PC-3 (cell line): ENCODE data around the gene RAB11FIP4. TPM values are rescaled to one million over a fixed set of nuclear protein-coding genes. Genes with fewer than 3 reads are reported as not detected.

Source experiments
- ATAC-seq: fragments of 200-7000 bp; cut with Tn5 transposase; 2 replicates; pipeline ENCODE4 v1.9.1; 2020; ENCODE audit warnings: mild to moderate bottlenecking, moderate library complexity
- BruUV-seq: library from RNA; stranded (reverse); fragments of 400-500 nt; replicated peaks from 2 replicates; lab custom pipeline; 2021; lab: Mats Ljungman, UMichigan
- CTCF ChIA-PET: fragments of 300-600 bp; sonication (Branson Sonifier 250); formaldehyde crosslinking; loops from one replicate; lab custom pipeline; 2022; ENCODE audit warnings: antibody characterized with exemption; lab: Charles Lee
- POLR2A ChIA-PET: fragments of 300-600 bp; sonication (Branson Sonifier 250); formaldehyde crosslinking; loops from one replicate; lab custom pipeline; 2022; ENCODE audit warnings: antibody characterized with exemption; ENCODE audit not compliant: unreplicated experiment; lab: Charles Lee
- DNase-seq: peaks from one replicate; pipeline ENCODE4 v3.0.0-alpha.2; 2015
- H2AFZ ChIP-seq: fragments of 300-600 bp; sonication (generic); 2 replicates; pipeline ENCODE4 v1.6.0; 2016; ENCODE audit warnings: antibody characterized with exemption, low read length
- H3F3A ChIP-seq: fragments of 300-600 bp; sonication (generic); one replicate; pipeline ENCODE4 v1.6.0; 2017; ENCODE audit warnings: antibody characterized with exemption, low read length, control low read depth, mild to moderate bottlenecking; ENCODE audit not compliant: unreplicated experiment
- H3K27ac ChIP-seq: fragments of 300-600 bp; sonication (generic); 2 replicates; pipeline ENCODE4 v1.5.1; 2016; ENCODE audit warnings: mild to moderate bottlenecking, low read length
- H3K27me3 ChIP-seq: fragments of 300-600 bp; sonication (generic); 2 replicates; pipeline ENCODE4 v1.6.1; 2016; ENCODE audit warnings: low read length, mixed read lengths
- H3K36me3 ChIP-seq: fragments of 300-600 bp; sonication (generic); 2 replicates; pipeline ENCODE4 v1.6.1; 2016; ENCODE audit warnings: low read depth, mixed run types, low read length, mixed read lengths
- H3K4me1 ChIP-seq: fragments of 300-600 bp; sonication (generic); 2 replicates; pipeline ENCODE4 v1.5.1; 2016; ENCODE audit warnings: low read length; ENCODE audit not compliant: insufficient read depth
- H3K4me2 ChIP-seq: fragments of 300-600 bp; sonication (generic); 2 replicates; pipeline ENCODE4 v1.6.0; 2016; ENCODE audit warnings: low read length
- H3K4me3 ChIP-seq: fragments of 300-600 bp; sonication (generic); 2 replicates; pipeline ENCODE4 v1.5.1; 2016; ENCODE audit warnings: mild to moderate bottlenecking, low read length, mixed read lengths
- H3K79me2 ChIP-seq: fragments of 300-600 bp; sonication (generic); 2 replicates; pipeline ENCODE4 v1.6.1; 2017; ENCODE audit warnings: low read length, mixed read lengths
- H3K9ac ChIP-seq: fragments of 300-600 bp; sonication (generic); 2 replicates; pipeline ENCODE4 v1.6.0; 2016; ENCODE audit warnings: mild to moderate bottlenecking, low read length
- H3K9me2 ChIP-seq: fragments of 300-600 bp; sonication (generic); replicated peaks from 2 replicates; pipeline ENCODE4 v1.6.1; 2016; ENCODE audit warnings: mixed run types, low read length, mixed read lengths
- H3K9me3 ChIP-seq: fragments of 300-600 bp; sonication (generic); 2 replicates; pipeline ENCODE4 v1.6.1; 2016; ENCODE audit warnings: low read length, mixed read lengths
- H4K20me1 ChIP-seq: fragments of 300-600 bp; sonication (generic); 2 replicates; pipeline ENCODE4 v1.6.1; 2016; ENCODE audit warnings: low read length, mixed read lengths
- EZH2 ChIP-seq: fragments of 300-600 bp; sonication (generic); IDR thresholded peaks from one replicate; pipeline ENCODE4 v1.6.1; 2017; ENCODE audit warnings: antibody characterized with exemption, mild to moderate bottlenecking, low read length; ENCODE audit not compliant: unreplicated experiment
- EZH2phosphoT487 ChIP-seq: fragments of 300-600 bp; sonication (generic); IDR thresholded peaks from 2 replicates; pipeline ENCODE4 v1.6.1; 2018; ENCODE audit warnings: mild to moderate bottlenecking, antibody characterized with exemption, low read length, borderline replicate concordance
- intact Hi-C: fragments of 100-400 bp; cut with micrococcal nuclease; formaldehyde crosslinking; loops from 2 replicates; pipeline ENCODE4 v1.9.0; 2023
- total RNA-seq: library from RNA; depleted of rRNA; stranded (reverse); fragments of >200 nt; gene quantifications from 2 replicates; pipeline ENCODE4 v1.2.3, GENCODE V29; 2014
- TF ChIP-seq, protein P1 (sequence below): fragments of 300-600 bp; sonication (generic); conservative IDR thresholded peaks from 2 replicates; pipeline ENCODE4 v1.5.1; 2017; ENCODE audit warnings: antibody characterized with exemption, low read depth, mild to moderate bottlenecking, low read length

RAB11FIP4 gene
- total RNA-seq, 1 experiment from 2014 or later = 4.2 TPM

DNA sequence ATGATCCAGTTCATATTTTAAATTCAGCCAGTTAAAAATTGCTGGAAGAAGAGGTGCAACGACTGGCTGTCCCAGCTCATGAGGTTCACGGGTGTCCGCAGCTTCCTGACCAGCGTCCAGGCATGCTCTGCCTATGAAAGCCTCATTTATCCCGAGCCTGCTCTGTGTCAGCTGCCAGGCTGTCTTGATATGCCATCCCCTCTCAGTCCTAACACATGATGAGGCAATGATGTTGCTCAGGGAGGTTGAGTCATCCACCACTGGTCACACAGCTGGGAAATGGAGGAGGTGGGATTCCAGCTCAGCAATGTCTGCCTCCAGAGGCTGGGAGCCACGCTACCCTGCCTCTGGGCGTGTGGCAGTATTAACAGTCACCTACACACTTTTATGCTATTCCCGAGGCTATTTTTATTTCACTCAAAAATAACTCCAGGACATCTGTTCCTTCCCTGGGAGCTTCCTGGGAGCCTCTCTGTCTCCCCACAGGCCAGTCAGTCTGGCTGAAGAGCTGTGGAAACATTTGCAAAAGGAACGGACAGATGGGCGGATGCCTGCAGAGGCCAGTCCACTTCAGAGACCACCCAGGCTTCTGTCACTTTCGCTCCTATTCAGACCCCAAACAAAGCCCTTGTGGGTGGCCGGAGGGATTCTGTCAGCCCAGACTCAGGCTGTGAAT is 22.5 kb downstream of the RAB11FIP4 start:
- ChIA-PET POLR2A (no interaction called here), CTCF (no interaction called here)
- no peaks in the 10 kb centered on the region for H4K20me1 ChIP-seq
- no peaks in the 10 kb centered on the region for H3K9me2 ChIP-seq
- TF ChIP-seq, protein P1, sequence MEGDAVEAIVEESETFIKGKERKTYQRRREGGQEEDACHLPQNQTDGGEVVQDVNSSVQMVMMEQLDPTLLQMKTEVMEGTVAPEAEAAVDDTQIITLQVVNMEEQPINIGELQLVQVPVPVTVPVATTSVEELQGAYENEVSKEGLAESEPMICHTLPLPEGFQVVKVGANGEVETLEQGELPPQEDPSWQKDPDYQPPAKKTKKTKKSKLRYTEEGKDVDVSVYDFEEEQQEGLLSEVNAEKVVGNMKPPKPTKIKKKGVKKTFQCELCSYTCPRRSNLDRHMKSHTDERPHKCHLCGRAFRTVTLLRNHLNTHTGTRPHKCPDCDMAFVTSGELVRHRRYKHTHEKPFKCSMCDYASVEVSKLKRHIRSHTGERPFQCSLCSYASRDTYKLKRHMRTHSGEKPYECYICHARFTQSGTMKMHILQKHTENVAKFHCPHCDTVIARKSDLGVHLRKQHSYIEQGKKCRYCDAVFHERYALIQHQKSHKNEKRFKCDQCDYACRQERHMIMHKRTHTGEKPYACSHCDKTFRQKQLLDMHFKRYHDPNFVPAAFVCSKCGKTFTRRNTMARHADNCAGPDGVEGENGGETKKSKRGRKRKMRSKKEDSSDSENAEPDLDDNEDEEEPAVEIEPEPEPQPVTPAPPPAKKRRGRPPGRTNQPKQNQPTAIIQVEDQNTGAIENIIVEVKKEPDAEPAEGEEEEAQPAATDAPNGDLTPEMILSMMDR = no peak
- TF ChIP-seq EZH2phosphoT487 = no peak
- no peak for TF ChIP-seq EZH2
- no peaks in the 10 kb centered on the region for H3K4me1 ChIP-seq
- H3K9ac ChIP-seq = no peak overlapping the region
- BruUV-seq = no TSS peak
- H2AFZ ChIP-seq = no peak overlapping the region
- no peaks in the 10 kb centered on the region for H3K9me3 ChIP-seq
- H3K27ac ChIP-seq = no peak overlapping the region
- no peak overlapping the region for H3K4me2 ChIP-seq
- ATAC-seq (no peak), DNase-seq (peak; percentile 4)
- H3K36me3 ChIP-seq = no peaks in the 10 kb centered on the region
- no peak overlapping the region for H3K4me3 ChIP-seq
- H3K27me3 ChIP-seq = no peaks in the 10 kb centered on the region
- H3F3A ChIP-seq = no peaks in the 10 kb centered on the region
- no peaks in the 10 kb centered on the region for H3K79me2 ChIP-seq
- intact Hi-C loops = no loop called here

DNA sequence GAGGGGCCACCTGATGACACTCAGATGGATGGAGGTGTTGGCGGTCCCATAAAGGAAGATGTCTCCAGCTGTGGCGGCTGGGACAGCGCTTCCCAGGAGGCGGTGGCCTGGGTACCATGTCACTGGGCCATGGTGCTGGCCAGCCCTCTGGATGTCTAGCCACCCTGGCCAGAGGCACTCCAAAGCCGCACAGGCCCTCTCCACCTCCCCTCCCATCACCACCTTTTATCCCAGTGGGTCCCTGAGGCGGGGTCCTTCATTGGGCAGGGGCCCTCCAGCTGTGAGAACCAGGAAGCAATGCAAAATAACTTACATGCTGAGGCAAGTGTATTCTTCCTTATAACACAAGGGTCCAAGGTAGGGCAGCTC is 23.1 kb downstream of the RAB11FIP4 start:
- H3K9me3 ChIP-seq = no peaks in the 10 kb centered on the region
- intact Hi-C loops = no loop called here
- H3K27me3 ChIP-seq = no peaks in the 10 kb centered on the region
- H3K4me3 ChIP-seq = no peak overlapping the region
- no peaks in the 10 kb centered on the region for H4K20me1 ChIP-seq
- no TSS peak for BruUV-seq
- no peak overlapping the region for H3K4me2 ChIP-seq
- ATAC-seq (no peak), DNase-seq (no peak)
- no peaks in the 10 kb centered on the region for H3K4me1 ChIP-seq
- H3K9me2 ChIP-seq = no peaks in the 10 kb centered on the region
- ChIA-PET POLR2A (no interaction called here), CTCF (no interaction called here)
- no peak overlapping the region for H2AFZ ChIP-seq
- H3F3A ChIP-seq = no peaks in the 10 kb centered on the region
- TF ChIP-seq, protein P1 = no peak
- no peak overlapping the region for H3K9ac ChIP-seq
- no peaks in the 10 kb centered on the region for H3K36me3 ChIP-seq
- H3K79me2 ChIP-seq = no peaks in the 10 kb centered on the region
- H3K27ac ChIP-seq = no peak overlapping the region

DNA sequence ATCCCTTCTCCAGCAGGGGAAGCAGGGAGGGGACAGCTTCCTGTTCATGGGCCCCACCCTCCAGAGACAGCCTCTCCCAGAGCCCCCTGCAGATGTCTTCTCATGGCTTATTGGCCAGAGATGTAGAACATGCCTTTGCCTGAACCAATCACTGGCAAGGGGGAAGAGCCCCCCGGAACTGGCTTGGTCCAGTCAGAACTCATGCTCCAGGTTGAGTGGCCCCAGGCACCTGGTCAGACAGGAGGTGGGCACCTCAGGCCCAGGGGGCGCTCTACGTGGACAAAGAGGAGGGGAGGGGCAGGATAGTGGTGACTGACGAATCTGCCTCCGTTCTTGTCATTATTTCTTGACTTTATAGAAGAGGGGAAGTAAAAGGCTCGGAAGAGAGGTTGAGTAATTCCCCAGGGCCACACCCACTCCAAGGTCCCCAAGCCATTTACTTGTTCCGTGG is 23.6 kb downstream of the RAB11FIP4 start:
- H3K36me3 ChIP-seq = no peaks in the 10 kb centered on the region
- CTCF ChIA-PET = no interaction called here
- ATAC-seq = no peak
- H3K79me2 ChIP-seq = no peaks in the 10 kb centered on the region
- no peak for DNase-seq
- no peak overlapping the region for H2AFZ ChIP-seq
- H3K4me3 ChIP-seq = no peak overlapping the region
- BruUV-seq = no TSS peak
- H3K27me3 ChIP-seq = no peaks in the 10 kb centered on the region
- no peak overlapping the region for H3K27ac ChIP-seq
- POLR2A ChIA-PET = no interaction called here
- no peak overlapping the region for H3K9ac ChIP-seq
- H3K4me1 ChIP-seq = no peaks in the 10 kb centered on the region
- no peaks in the 10 kb centered on the region for H4K20me1 ChIP-seq
- no peaks in the 10 kb centered on the region for H3F3A ChIP-seq
- no peaks in the 10 kb centered on the region for H3K9me3 ChIP-seq
- no peaks in the 10 kb centered on the region for H3K9me2 ChIP-seq
- TF ChIP-seq, protein P1 = no peak
- TF ChIP-seq EZH2phosphoT487 (no peak), EZH2 (no peak)
- H3K4me2 ChIP-seq = no peak overlapping the region
- intact Hi-C loops = no loop called here
